H9 (cell line): ENCODE measurements around the gene KIAA0825. TPM values are rescaled to one million over a fixed set of nuclear protein-coding genes. Genes with fewer than 3 reads are reported as not detected.

Experiments
- DNase-seq: peaks from one replicate; pipeline ENCODE4 v3.0.0-alpha.2; 2017
- H2AFZ ChIP-seq: one replicate; pipeline ENCODE4 v1.6.1; 2013; ENCODE audit warnings: mild to moderate bottlenecking, low read length, control low read depth, moderate library complexity
- H2AK5ac ChIP-seq: 2 replicates; pipeline ENCODE4 v1.6.1; 2013; ENCODE audit warnings: low read length, control low read depth, mixed read lengths; ENCODE audit not compliant: insufficient read length
- H2BK120ac ChIP-seq: one replicate; pipeline ENCODE4 v1.6.1; 2013; ENCODE audit warnings: low read depth, mild to moderate bottlenecking, low read length, control low read depth, inconsistent platforms; ENCODE audit not compliant: poor library complexity, severe bottlenecking
- H2BK12ac ChIP-seq: 2 replicates; pipeline ENCODE4 v1.6.1; 2013; ENCODE audit warnings: low read length, control low read depth, mixed read lengths, low read depth; ENCODE audit not compliant: insufficient read length
- H2BK15ac ChIP-seq: 2 replicates; pipeline ENCODE4 v1.6.1; 2013; ENCODE audit warnings: low read depth, low read length, control low read depth
- H2BK20ac ChIP-seq: one replicate; pipeline ENCODE4 v1.6.1; 2013; ENCODE audit warnings: low read depth, mild to moderate bottlenecking, low read length, control low read depth, inconsistent platforms; ENCODE audit not compliant: poor library complexity, severe bottlenecking
- H2BK5ac ChIP-seq: 2 replicates; pipeline ENCODE4 v1.6.1; 2013; ENCODE audit warnings: low read length, control low read depth, mixed read lengths; ENCODE audit not compliant: insufficient read length
- H3K14ac ChIP-seq: 2 replicates; pipeline ENCODE4 v1.6.1; 2013; ENCODE audit warnings: low read length, control low read depth; ENCODE audit not compliant: insufficient read depth
- H3K18ac ChIP-seq: 2 replicates; pipeline ENCODE4 v1.6.1; 2013; ENCODE audit warnings: low read depth, mild to moderate bottlenecking, mixed read lengths, low read length, control low read depth; ENCODE audit not compliant: insufficient read length
- H3K23ac ChIP-seq: 2 replicates; pipeline ENCODE4 v1.6.1; 2013; ENCODE audit warnings: low read length, control low read depth, mixed read lengths, low read depth; ENCODE audit not compliant: insufficient read length
- H3K23me2 ChIP-seq: 2 replicates; pipeline ENCODE4 v1.6.1; 2013; ENCODE audit warnings: low read depth, mild to moderate bottlenecking, mixed read lengths, low read length, control low read depth; ENCODE audit not compliant: insufficient read length, poor library complexity, severe bottlenecking
- H3K27ac ChIP-seq: 2 replicates; pipeline ENCODE4 v1.5.1; 2013; ENCODE audit warnings: low read length, control low read depth, mixed read lengths, low read depth; ENCODE audit not compliant: insufficient read length
- H3K27me3 ChIP-seq: 2 replicates; pipeline ENCODE4 v1.6.1; 2013; ENCODE audit warnings: low read length, control low read depth, inconsistent platforms; ENCODE audit not compliant: insufficient read depth
- H3K4ac ChIP-seq: 2 replicates; pipeline ENCODE4 v1.6.1; 2013; ENCODE audit warnings: low read depth, mild to moderate bottlenecking, control low read depth, inconsistent platforms, low read length, moderate library complexity
- H3K4me1 ChIP-seq: 2 replicates; pipeline ENCODE4 v1.6.1; 2013; ENCODE audit warnings: low read length, control low read depth, inconsistent platforms; ENCODE audit not compliant: insufficient read depth
- H3K4me2 ChIP-seq: 2 replicates; pipeline ENCODE4 v1.6.1; 2013; ENCODE audit warnings: low read length, control low read depth, mixed read lengths; ENCODE audit not compliant: insufficient read length, insufficient read depth
- H3K56ac ChIP-seq: 2 replicates; pipeline ENCODE4 v1.6.1; 2013; ENCODE audit warnings: low read depth, mild to moderate bottlenecking, mixed read lengths, low read length, control low read depth; ENCODE audit not compliant: insufficient read length
- H3K79me1 ChIP-seq: 2 replicates; pipeline ENCODE4 v1.6.1; 2013; ENCODE audit warnings: low read depth, mild to moderate bottlenecking, moderate library complexity, low read length, control low read depth, inconsistent platforms; ENCODE audit not compliant: insufficient read depth, poor library complexity, severe bottlenecking
- H3K79me2 ChIP-seq: 2 replicates; pipeline ENCODE4 v1.6.1; 2013; ENCODE audit warnings: low read length, control low read depth, inconsistent platforms; ENCODE audit not compliant: insufficient read depth
- H3K9ac ChIP-seq: 2 replicates; pipeline ENCODE4 v1.6.1; 2013; ENCODE audit warnings: low read length, control low read depth, mixed read lengths; ENCODE audit not compliant: insufficient read length; ENCODE audit errors: extremely low read depth
- H3K9me3 ChIP-seq: one replicate; pipeline ENCODE4 v1.6.1; 2013; ENCODE audit warnings: low read depth, low read length, inconsistent platforms; ENCODE audit not compliant: control insufficient read depth
- H3T11ph ChIP-seq: one replicate; pipeline ENCODE4 v1.6.1; 2013; ENCODE audit warnings: mild to moderate bottlenecking, low read length, control low read depth, inconsistent platforms
- H4K20me1 ChIP-seq: one replicate; pipeline ENCODE4 v1.6.1; 2013; ENCODE audit not compliant: control insufficient read depth, insufficient read length, insufficient read depth
- H4K5ac ChIP-seq: 2 replicates; pipeline ENCODE4 v1.6.1; 2013; ENCODE audit warnings: low read depth, mild to moderate bottlenecking, mixed read lengths, low read length, control low read depth; ENCODE audit not compliant: insufficient read length
- H4K8ac ChIP-seq: replicated peaks from 2 replicates; pipeline ENCODE4 v1.6.1; 2013; ENCODE audit warnings: low read length, control low read depth, mixed read lengths, low read depth; ENCODE audit not compliant: insufficient read length
- H4K91ac ChIP-seq: 2 replicates; pipeline ENCODE4 v1.6.1; 2013; ENCODE audit warnings: low read depth, mild to moderate bottlenecking, moderate library complexity, mixed read lengths, low read length, control low read depth; ENCODE audit not compliant: insufficient read length
- H3K27ac Mint-ChIP-seq, 3 experiments: 2 replicates in 2 of 3; 3 replicates in 1 of 3; pipeline ENCODE4 v1.8.0; 2020 to 2021; ENCODE audit warnings: mixed read lengths in 3 of 3, mild to moderate bottlenecking in 1 of 3, moderate library complexity in 1 of 3
- H3K27me3 Mint-ChIP-seq: 2 replicates; pipeline ENCODE4 v1.8.0; 2021; ENCODE audit warnings: low read depth, mild to moderate bottlenecking, moderate library complexity, mixed read lengths
- H3K36me3 Mint-ChIP-seq, 3 experiments: 2 replicates in 2 of 3; 3 replicates in 1 of 3; pipeline ENCODE4 v1.8.0; 2020 to 2021; ENCODE audit warnings: low read depth in 3 of 3, mixed read lengths in 3 of 3; ENCODE audit not compliant: insufficient read depth in 1 of 3
- H3K4me1 Mint-ChIP-seq, 2 experiments: 2 replicates each; pipeline ENCODE4 v1.8.0; 2020; ENCODE audit warnings: mixed read lengths in 2 of 2
- H3K4me3 Mint-ChIP-seq, 2 experiments: 2 replicates in 1 of 2; 3 replicates in 1 of 2; pipeline ENCODE4 v1.8.0; 2020 to 2021; ENCODE audit warnings: mild to moderate bottlenecking in 2 of 2, mixed read lengths in 2 of 2, moderate library complexity in 1 of 2
- H3K9me3 Mint-ChIP-seq, 2 experiments: 2 replicates in 1 of 2; 3 replicates in 1 of 2; pipeline ENCODE4 v1.8.0; 2020; ENCODE audit warnings: mild to moderate bottlenecking in 2 of 2, mixed read lengths in 2 of 2, moderate library complexity in 1 of 2
- CTCF ChIP-seq: fragments of 200-600 bp; sonication (generic); conservative IDR thresholded peaks from 3 replicates; pipeline ENCODE4 v1.8.0; 2021; ENCODE audit warnings: antibody characterized with exemption, mild to moderate bottlenecking
- WGBS: extraction: QIAGEN DNeasy Blood & Tissue Kit; methylation state at CpG from one replicate; pipeline ENCODE4 v1.1.7; 2013; ENCODE audit warnings: missing lambda C conversion rate, low lambda C conversion rate, mixed read lengths; ENCODE audit not compliant: insufficient read length; ENCODE audit errors: extremely low coverage; 5-methylcytosine and 5-hydroxymethylcytosine counted together
- total RNA-seq: library from RNA; stranded (reverse); gene quantifications from 2 replicates; pipeline ENCODE4 v1.2.1, GENCODE V29; 2021

The KIAA0825 gene
- total RNA-seq, 1 experiment from 2014 or later, result 1.8 TPM

GRCh38 chr5:94376672-94377345 lies 241.6 kb downstream of the KIAA0825 start:
- H3K79me2 ChIP-seq, result no peaks in the 10 kb centered on the region
- no peaks in the 10 kb centered on the region for H3K9me3 ChIP-seq
- H3K36me3 Mint-ChIP-seq, result peaks cover 0 to 6% (median 5%) of the 10 kb centered on the region in 3 experiments; a peak in 4 of 7 replicates
- H2BK15ac ChIP-seq, result no peak overlapping the region
- no peaks in the 10 kb centered on the region for H3K23me2 ChIP-seq
- no peak overlapping the region for H3K18ac ChIP-seq
- H4K20me1 ChIP-seq, result no peaks in the 10 kb centered on the region
- no peak overlapping the region for H3K4me3 Mint-ChIP-seq
- no peaks in the 10 kb centered on the region; the same call in 1 of the 2 replicates for H3K4me1 ChIP-seq
- H3K79me1 ChIP-seq, result no peaks in the 10 kb centered on the region
- no peak overlapping the region for H2BK12ac ChIP-seq
- peak overlapping the region; percentile 25 to 69 (median 66); a peak in 4 of 7 replicates for H3K27ac Mint-ChIP-seq
- H3K4me1 Mint-ChIP-seq, result peaks cover 30 to 37% of the 10 kb centered on the region in 2 experiments
- no peak overlapping the region for H2AFZ ChIP-seq
- no peak overlapping the region for H3K4ac ChIP-seq
- no peak overlapping the region for H2BK5ac ChIP-seq
- H4K5ac ChIP-seq, result no peak overlapping the region
- no peak overlapping the region for H2BK20ac ChIP-seq
- H4K91ac ChIP-seq, result no peak overlapping the region
- no peak overlapping the region for H2BK120ac ChIP-seq
- H3K4me2 ChIP-seq, result no peak overlapping the region
- no peak for TF ChIP-seq CTCF
- H3K9me3 Mint-ChIP-seq, result peaks cover 0 to 8% of the 10 kb centered on the region in 2 experiments; a peak in 2 of 5 replicates
- no peak overlapping the region for H3K56ac ChIP-seq
- H3K9ac ChIP-seq, result no peak overlapping the region
- H3T11ph ChIP-seq, result no peak overlapping the region
- no peak overlapping the region for H3K14ac ChIP-seq
- no peaks in the 10 kb centered on the region for H3K27me3 Mint-ChIP-seq
- H3K27me3 ChIP-seq, result no peaks in the 10 kb centered on the region
- DNase-seq, result no peak
- WGBS, result no CpG with 5 or more reads among the region's 4 CpGs
- H2AK5ac ChIP-seq, result no peak overlapping the region
- H3K23ac ChIP-seq, result no peak overlapping the region
- H3K27ac ChIP-seq, result no peak overlapping the region
- no peak overlapping the region for H4K8ac ChIP-seq
